MCF 10A (cell line): ENCODE measurements around the gene VAV3. TPM values are rescaled to one million over a fixed set of nuclear protein-coding genes. Genes with fewer than 3 reads are reported as not detected.

Experiments used
- BruUV-seq: library from RNA; stranded (reverse); fragments of 400-500 nt; replicated peaks from 2 replicates; lab custom pipeline; 2021; lab: Mats Ljungman, UMichigan
- CTCF ChIA-PET: fragments of 300-600 bp; sonication (Branson Sonifier 250); formaldehyde crosslinking; extraction: SDS; loops from one replicate; lab custom pipeline; 2021; ENCODE audit warnings: antibody characterized with exemption, inconsistent platforms; lab: Yijun Ruan, JAX
- POLR2A ChIA-PET: fragments of 300-600, 350-650 bp; sonication (Branson Sonifier 250); formaldehyde crosslinking; extraction: SDS; loops from one replicate; lab custom pipeline; 2020; ENCODE audit warnings: antibody characterized with exemption, inconsistent platforms; lab: Yijun Ruan, JAX
- DNase-seq: peaks from one replicate; pipeline ENCODE4 v3.0.0-alpha.2; 2018; ENCODE audit not compliant: unreplicated experiment
- H3K27ac Mint-ChIP-seq: one replicate; pipeline ENCODE4 v1.8.0; 2022; ENCODE audit warnings: mild to moderate bottlenecking, low read depth, mixed read lengths; ENCODE audit not compliant: unreplicated experiment
- H3K27me3 Mint-ChIP-seq: one replicate; pipeline ENCODE4 v1.8.0; 2022; ENCODE audit warnings: mixed read lengths; ENCODE audit not compliant: insufficient read depth, unreplicated experiment
- H3K36me3 Mint-ChIP-seq: one replicate; pipeline ENCODE4 v1.8.0; 2022; ENCODE audit warnings: mild to moderate bottlenecking, moderate library complexity, mixed read lengths; ENCODE audit not compliant: insufficient read depth, unreplicated experiment
- H3K4me1 Mint-ChIP-seq: one replicate; pipeline ENCODE4 v1.8.0; 2022; ENCODE audit warnings: mixed read lengths; ENCODE audit not compliant: insufficient read depth, unreplicated experiment
- H3K4me3 Mint-ChIP-seq: one replicate; pipeline ENCODE4 v1.8.0; 2022; ENCODE audit warnings: mild to moderate bottlenecking, moderate library complexity, mixed read lengths; ENCODE audit not compliant: unreplicated experiment
- H3K9me3 Mint-ChIP-seq: one replicate; pipeline ENCODE4 v1.8.0; 2022; ENCODE audit warnings: mixed read lengths; ENCODE audit not compliant: unreplicated experiment
- CTCF ChIP-seq: fragments of 200-600 bp; IDR thresholded peaks from one replicate; pipeline ENCODE4 v1.8.0; 2022; ENCODE audit warnings: antibody characterized with exemption, mild to moderate bottlenecking; ENCODE audit not compliant: unreplicated experiment
- intact Hi-C: fragments of 100-400 bp; cut with micrococcal nuclease; formaldehyde crosslinking; loops from 2 replicates; pipeline ENCODE4 v1.14.1; 2022
- total RNA-seq: library from RNA; stranded (reverse); gene quantifications from 2 replicates; pipeline ENCODE4 v1.2.3, GENCODE V29; 2022

Gene VAV3
- total RNA-seq, 1 experiment from 2014 or later = 2.0 TPM

GRCh38 chr1:107843989-107844388 lies 121.0 kb downstream of the VAV3 start:
- no TSS peak for BruUV-seq
- no peak for TF ChIP-seq CTCF
- POLR2A ChIA-PET = no interaction called here

GRCh38 chr1:107842241-107842640 lies 122.7 kb downstream of the VAV3 start:
- no peaks in the 10 kb centered on the region for H3K9me3 Mint-ChIP-seq
- H3K27me3 Mint-ChIP-seq = peaks cover 6% of the 10 kb centered on the region
- peak overlapping the region; percentile 21 for H3K27ac Mint-ChIP-seq
- no peak for TF ChIP-seq CTCF
- ChIA-PET POLR2A (interaction anchor here (0.7 to 2.5 kb wide), 3 partner anchors 21 to 35 kb away, joined by 3 to 11 read pairs (median 4); no protein-coding TSS in a partner anchor), CTCF (interaction anchor here (1.0 kb wide), 1 partner anchor 283 kb away, joined by 3 read pairs; no protein-coding TSS in a partner anchor)
- H3K4me1 Mint-ChIP-seq = peaks cover 9% of the 10 kb centered on the region
- peak; percentile 49 for DNase-seq
- intact Hi-C loops = no loop called here
- BruUV-seq = no TSS peak
- no peaks in the 10 kb centered on the region for H3K36me3 Mint-ChIP-seq
- H3K4me3 Mint-ChIP-seq = peak overlapping the region; percentile 43

More at GRCh38 chr1:107843989-107844388, 121.0 kb downstream of the VAV3 start:
- Mint-ChIP-seq H3K4me1 (peaks cover 9% of the 10 kb centered on the region), H3K27ac (no peak overlapping the region), H3K36me3 (no peaks in the 10 kb centered on the region), H3K4me3 (no peak overlapping the region), H3K9me3 (no peaks in the 10 kb centered on the region), H3K27me3 (peaks cover 10% of the 10 kb centered on the region)
- CTCF ChIA-PET = interaction anchor here (0.7 kb wide), 1 partner anchor 1294 kb away, joined by 3 read pairs; no protein-coding TSS in a partner anchor
- intact Hi-C loops = no loop called here
- no peak for DNase-seq

- Mint-ChIP-seq H3K4me3 (no peak overlapping the region), H3K36me3 (no peaks in the 10 kb centered on the region), H3K27me3 (no peaks in the 10 kb centered on the region), H3K27ac (no peak overlapping the region), H3K4me1 (peaks cover 9% of the 10 kb centered on the region), H3K9me3 (no peaks in the 10 kb centered on the region)
- TF ChIP-seq CTCF = no peak
- ChIA-PET CTCF (no interaction called here), POLR2A (interaction anchor here (2.5 kb wide), 1 partner anchor 37 kb away, joined by 11 read pairs; no protein-coding TSS in a partner anchor)
- intact Hi-C loops = no loop called here
- no TSS peak for BruUV-seq
- no peak for DNase-seq
Observed at GRCh38 chr1:107840725-107841124, 124.3 kb downstream of the VAV3 start.

- H3K4me1 Mint-ChIP-seq = peaks cover 9% of the 10 kb centered on the region
- ChIA-PET CTCF (interaction anchor here (0.7 kb wide), 1 partner anchor 278 kb away, joined by 4 read pairs; no protein-coding TSS in a partner anchor), POLR2A (no interaction called here)
- H3K36me3 Mint-ChIP-seq = no peaks in the 10 kb centered on the region
- intact Hi-C loops = no loop called here
- no peak overlapping the region for H3K4me3 Mint-ChIP-seq
- no peaks in the 10 kb centered on the region for H3K27me3 Mint-ChIP-seq
- no peak for DNase-seq
- no peak for TF ChIP-seq CTCF
- BruUV-seq = no TSS peak
- no peak overlapping the region for H3K27ac Mint-ChIP-seq
- no peaks in the 10 kb centered on the region for H3K9me3 Mint-ChIP-seq
Observed at GRCh38 chr1:107838056-107838455, 126.9 kb downstream of the VAV3 start.
